Activated gamma-delta T cell treated with Interleukin-2 at 50 U/mL for 16 hours (primary cell): ENCODE data around the gene FAAP20.

Source experiments
- DNase-seq: peaks from one replicate; pipeline ENCODE4 v3.0.0-alpha.2; 2020

The FAAP20 gene

DNA sequence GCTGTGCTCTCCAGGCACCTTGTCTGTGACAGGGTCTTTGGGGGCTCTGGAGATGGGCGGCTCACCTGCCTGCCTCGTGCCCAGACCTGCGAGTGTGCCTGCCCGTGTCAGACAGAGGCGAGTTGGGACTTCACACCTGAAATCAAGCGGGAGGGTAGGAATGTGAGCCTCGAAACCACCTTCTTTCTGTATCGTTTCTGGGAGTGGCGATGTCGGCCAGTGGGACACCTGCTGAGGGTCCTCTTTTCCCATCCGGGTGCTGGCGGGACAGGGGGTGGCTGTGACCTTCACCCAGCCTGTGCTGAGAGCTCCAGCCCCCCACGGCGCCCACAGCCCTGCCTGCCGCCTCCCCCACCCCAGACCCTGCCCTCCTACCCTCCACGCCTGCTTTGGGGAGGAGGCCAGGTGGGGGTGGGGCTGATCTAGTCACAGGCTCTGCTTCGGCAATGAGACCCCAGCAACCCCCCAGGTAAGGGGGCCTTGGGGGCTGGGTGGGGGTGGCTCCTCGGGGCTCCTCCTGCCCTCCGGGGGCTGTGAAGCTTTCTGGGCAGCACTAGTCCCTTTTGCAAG lies 15.6 kb upstream of the FAAP20 start:
- no peak for DNase-seq

DNA sequence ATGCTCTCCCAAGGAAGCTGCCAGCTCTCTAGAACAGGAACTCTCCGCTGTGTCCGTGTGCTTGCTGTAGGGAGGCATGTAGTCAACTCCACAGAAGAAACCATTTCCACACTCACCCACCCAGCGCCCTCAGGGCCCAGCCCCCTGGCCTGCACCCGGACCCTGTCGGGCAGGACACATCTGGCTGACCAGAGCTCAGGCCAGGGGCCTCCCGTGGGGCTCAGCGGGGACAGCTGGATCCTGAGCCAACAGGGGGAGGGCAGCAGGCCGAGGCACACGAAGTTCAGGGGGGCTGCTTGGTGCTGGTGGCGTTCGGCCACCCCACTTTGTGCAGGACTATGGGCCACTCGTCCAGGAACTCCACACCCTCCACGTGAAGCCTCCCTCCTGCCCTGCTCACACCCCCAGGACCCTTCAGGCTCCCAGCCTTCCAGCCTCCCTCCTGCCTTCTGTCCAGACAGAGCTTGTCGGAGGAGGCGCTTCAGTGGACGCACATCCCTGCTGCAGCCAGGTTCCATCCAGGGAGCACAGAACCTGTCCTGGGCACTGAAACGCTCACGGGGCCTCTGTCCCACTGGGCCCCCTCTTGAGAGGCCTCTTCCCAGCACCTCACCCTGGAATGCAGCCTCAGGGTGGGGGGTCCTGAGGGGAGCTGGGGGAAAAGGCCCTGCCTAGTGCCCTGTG lies 15.0 kb upstream of the FAAP20 start:
- DNase-seq, result no peak

DNA sequence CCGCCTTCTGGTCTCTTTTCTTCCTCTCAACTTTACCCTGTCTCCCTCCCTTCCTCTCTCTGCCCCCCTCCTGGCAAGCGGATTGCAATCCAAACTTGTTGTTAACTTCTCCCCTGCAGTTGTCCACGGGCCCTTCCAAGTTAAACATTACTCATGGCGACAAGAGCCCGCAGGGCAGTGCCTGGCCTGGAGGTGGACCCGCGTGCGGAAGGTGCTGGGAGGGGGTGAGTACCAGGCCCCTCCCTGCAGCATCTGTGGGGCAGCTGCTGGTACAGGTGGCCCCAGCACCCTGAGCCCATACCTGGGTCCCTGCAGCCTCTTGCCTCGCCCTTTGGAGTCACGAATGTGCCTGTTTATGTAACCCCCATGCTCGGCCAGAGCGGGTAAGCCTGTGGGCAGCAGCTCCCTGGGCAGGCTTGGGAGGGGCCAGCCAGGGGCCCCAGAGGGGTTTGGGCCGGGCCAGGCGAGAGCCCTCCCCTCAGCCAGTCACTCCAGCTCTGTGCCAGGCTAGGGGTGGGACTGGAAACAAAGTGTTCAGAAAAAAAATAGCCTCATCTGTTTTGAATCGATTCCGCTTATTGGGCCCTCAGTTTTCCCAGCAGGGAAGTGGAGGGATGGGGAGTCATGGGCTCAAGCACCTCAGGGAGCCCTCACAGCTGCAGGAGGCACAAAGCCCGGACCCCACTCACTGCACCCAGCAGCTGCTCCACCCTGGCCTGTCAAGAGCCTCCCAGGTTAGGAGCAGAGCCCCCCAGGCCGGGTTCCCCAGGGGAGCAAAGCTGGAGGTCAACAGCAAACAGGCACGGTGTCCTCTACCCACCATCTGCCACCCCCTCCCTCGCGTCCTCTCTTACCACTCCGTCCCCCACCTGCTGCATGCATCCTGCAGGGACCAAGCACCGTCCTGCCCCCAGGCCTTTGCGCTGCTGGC lies 14.0 kb upstream of the FAAP20 start:
- DNase-seq, result no peak

DNA sequence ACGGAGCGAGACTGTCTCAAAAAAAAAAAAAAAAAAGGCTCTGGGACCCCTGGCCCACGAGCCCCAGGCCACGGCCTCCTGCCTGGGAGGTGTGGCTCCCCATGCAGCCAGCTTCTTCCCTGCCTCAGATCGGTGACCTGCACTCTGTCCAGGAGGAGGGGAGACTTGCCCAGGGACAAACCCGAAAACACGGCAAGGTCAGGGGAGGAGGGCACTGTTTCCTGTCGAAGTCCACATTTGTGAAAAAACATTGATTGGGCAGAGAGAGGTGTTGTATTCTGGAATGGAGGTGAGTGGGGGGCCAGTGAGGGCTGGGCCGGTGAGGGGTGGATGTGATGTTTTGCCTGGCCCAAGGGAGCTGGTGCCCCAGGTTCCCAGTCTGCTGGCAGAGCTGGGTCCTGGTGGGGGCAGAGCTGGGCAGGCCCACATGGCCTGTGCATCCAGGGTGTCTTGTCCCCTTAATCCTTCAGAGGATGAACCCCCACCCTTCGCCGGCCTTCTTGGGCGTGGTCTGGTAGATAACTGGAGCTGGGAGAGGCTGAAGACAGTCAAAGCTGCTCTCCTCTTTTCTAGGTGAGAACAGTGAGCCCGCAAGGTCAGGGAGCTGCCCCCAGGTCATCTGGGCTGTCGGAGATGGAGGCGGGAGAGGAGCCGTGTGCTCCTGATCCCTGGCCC lies 12.4 kb upstream of the FAAP20 start:
- DNase-seq, result no peak

DNA sequence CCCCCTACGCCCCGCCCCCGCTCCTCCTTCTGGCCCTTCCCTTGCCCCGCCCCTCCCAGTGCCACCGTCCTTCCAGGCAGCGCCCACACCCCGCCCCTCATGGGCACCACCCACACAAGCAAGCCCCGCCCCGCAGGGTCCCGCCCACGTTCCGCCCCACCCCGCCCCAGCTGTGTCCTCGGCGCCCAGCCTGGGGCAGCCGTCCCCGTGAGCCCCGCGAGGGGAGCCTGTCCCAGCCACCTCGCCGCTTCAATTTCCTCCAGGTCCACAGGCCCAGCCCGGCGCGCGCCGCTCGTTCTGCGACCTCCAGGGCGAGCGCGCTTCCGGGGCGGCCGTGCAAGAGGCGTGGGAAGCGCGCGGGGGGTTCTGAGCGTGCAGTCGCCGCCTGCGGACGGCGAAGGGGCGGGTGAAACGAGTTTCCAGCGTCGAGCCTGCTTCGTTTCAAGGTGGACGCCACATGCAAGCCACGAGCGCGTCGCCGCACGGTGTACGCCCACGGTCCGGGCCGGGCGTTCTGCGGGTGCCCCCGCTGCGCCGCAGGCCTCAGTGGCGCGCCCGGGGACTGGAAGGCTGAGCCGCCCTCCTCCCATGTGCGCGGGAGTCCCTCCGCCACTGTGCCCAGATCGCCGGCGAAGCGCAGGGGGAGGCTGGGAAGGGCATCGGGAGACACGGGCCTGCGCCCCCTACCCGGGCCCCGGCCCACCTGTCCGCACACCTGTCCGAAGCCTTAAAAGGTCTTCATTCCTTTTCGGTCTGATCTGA lies 10.8 kb upstream of the FAAP20 start:
- DNase-seq, result peak; percentile 95

DNA sequence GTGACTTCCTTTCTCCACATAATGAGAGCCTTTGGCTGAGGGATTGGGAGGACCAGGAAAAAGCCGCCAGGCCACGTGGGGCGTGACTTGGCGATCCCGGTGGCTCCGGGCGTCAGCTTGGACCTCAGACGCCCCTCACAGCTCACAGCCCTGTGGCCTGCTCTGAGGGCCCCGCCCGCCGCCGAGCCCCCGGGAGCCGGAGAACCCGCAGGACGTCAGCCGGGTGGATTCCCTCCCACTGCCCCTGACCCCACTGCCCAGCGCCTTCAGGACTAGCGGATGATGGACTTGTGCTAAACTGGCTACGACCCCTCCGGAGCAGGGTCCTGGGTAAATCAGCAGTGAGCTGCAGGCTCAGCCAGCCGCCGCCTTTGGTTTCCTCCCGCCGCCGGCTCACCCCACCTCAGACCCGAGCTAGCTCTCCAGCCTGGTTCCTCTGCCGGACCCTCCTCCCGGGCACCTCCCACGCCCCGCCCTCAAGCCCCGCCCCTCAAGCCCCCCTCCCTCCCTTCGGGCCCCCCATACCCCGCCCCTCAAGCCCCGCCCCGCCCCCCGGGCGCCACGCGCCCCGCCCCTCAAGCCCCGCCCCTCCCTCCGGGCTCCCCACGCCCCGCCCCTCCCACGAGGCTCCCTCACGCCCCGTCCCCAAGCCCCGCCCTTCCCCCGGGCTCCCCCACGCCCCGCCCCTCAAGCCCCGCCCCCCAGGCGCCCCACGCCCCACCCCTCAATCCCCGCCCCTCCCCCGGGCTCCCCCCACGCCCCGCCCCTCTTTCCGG lies 10.0 kb upstream of the FAAP20 start:
- DNase-seq, result no peak

DNA sequence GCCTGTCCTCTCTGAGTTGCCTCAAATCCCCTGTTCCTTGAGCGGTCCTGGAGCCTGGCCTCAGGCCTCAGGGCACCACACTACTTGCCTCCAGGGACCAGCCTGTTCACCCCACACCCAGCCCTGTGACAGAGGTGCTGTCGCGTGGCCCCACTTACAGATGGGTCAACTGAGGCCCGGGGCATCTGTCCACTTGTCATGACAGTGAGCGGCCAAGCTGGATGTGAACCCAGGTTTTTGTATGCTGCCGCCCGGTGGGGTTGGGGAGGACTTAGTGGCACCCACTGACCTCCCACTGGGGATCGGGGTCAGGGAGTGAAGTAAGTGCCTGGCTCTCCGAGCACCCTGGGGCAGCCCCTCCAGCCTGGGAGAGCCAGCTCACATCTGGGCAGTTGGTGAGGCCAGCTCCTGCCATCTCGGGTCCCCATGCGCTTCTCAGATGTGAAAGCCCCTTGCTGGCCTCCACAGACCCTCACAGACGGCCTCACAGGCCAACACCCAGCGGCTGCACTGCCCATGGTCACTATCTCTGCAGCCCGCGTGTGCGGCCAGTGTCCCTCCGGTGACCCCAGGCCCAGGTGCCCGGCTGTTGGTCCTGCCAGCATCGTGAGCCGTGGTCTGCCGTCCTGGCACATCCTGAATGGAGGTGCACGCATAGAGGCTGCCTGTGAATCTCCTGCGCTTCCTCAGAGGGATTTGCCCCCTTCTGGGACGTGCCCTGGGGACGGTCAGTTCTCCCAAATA lies 9.3 kb upstream of the FAAP20 start:
- DNase-seq, result no peak

DNA sequence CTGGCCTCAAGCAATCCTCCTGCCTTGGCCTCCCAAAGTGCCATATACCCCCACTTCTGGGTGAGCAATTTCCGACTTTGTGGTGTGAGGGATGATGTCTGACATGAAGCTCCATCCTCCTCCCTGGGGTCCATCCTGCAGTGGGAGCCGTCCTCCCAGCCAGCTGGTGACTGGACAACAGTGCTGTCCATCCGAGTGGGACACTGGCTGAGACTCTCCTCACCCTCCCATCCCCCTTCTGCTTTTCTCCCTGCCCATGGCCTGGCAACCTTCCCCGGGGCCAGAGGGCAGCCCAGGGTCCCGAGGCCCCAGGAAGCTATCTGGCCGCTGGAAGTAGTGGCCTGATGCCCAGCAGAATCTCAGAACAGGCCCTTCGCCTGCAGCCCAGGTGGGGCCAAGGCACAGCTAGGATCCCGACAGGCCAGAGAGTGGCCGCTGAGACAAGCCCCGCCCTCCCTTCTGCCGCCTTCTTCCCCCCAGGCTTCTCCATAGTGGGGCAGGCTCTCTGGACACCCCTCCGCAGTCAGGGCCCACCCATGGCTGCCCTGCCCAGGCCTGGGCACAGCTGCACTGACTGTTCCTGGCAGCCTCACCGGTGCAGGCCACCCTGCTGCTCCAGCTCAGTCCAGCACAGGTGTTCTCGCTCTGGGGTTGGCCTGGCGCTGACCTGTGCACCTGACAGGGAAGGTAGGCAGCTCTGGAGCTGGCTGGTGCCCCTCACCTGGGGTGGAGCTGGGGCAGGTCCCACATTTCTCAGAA lies 8.4 kb upstream of the FAAP20 start:
- DNase-seq, result no peak

DNA sequence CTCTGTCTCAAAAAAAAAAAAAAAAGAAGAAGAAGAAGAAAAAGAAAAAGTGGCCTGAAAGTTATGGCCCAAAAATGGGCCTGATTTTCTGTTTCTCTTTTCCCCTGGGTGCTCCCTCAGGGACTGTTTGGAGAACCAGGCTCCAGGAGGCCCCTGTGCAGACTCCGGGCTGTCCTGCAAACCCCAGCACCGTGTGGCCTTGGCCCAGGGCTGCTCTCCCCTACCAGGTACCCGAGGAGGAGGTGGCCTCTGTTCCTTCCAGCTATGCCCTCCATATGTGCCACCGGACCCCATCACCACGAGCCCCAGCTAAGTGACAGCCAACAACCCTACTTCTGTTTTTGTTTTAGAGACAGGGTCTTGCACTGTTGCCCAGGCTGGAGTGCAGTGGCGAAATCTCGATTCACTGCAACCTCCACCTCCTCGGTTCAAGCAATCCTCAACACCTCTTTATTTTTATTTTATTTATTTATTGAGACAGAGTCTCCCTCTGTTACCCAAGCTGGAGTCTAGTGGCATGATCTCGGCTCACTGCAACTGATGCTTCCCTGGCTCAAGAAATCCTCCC lies 7.5 kb upstream of the FAAP20 start:
- no peak for DNase-seq

DNA sequence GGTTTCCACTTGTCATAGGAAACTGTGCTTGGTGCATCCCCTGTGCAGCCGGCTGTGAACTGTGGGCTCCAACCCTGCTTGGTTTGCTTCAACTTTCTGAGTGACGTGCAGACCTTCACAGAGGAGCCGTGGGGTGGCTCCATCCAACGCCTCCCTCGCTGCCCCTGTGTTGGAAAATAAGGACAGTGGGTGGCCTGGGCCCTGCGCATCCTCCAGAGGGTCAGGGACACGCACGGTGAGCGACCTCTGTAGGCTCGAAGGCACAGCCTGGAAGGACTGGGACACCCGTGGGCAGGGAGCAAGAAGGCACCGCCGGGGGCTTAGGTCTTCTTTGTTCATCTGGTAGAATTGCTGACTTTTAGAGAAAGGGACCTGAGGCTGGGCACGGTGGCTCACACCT lies 6.5 kb upstream of the FAAP20 start:
- no peak for DNase-seq

DNA sequence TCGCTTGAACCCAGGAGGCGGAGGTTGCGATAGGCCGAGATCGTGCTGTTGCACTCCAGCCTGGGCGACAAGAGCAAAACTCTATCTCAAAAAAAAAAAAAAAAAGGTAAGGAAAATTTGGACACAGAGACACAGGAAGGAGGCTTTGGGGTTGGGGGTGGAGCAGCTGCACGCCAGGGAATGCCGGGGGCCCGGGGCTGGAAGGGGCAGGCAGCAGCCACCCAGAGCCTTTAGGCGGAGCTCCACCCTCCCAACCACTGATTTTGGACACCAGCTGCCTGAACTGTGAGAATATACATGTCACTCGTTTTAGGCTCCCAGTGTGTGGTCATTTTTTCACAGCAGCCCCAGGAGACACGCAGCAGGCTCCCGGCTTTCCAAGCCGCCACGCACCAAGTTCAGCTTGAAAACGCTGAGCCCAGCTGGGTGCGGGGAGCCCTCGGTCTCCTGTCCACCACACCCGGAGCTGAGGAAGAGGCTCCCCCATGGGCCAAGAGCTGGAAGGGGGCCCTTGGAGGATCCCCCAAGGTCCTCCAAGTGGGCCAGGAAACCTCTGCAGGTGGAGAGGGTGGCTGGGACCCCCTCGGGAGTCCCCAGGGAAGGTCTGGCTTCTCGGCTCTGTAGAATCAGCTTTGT lies 5.9 kb upstream of the FAAP20 start:
- DNase-seq, result no peak

DNA sequence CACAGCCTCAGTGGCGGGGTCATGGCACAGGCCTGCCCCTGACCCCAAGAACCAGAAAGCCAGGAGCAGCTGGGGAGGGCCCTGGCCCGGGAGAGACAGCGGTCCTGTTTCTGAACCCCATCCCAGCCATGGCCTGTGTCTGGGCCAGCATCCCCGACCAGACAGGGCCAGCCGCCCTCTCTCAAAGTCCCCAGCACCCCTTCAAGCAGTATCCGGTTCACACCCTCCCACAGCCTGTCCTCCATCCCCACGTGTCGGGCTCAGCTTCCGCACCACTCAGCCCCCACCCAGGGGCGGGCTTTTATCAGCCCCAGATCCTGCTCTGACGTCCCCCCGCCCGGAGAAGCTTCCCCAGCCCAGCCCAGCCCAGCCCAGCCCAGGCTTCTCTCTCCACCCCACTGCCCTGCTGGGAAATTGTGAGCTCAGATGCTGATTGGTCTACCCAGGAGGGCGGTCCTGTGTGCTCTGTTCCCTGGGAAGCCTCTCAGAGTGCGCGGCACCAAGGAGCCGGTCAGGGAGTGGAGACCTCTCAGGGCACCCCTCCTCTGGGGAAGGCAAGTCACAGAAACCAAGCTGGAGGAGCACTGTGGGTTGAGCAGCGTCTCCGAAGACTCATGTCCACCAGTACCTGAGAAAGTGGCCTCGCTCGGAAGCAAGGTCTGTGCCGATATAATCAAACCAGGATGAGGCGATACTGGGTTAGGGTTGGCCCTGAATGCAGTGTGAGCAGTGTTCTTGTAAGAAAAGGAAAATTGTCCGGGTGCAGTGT lies 4.7 kb upstream of the FAAP20 start:
- peak; percentile 81 for DNase-seq

DNA sequence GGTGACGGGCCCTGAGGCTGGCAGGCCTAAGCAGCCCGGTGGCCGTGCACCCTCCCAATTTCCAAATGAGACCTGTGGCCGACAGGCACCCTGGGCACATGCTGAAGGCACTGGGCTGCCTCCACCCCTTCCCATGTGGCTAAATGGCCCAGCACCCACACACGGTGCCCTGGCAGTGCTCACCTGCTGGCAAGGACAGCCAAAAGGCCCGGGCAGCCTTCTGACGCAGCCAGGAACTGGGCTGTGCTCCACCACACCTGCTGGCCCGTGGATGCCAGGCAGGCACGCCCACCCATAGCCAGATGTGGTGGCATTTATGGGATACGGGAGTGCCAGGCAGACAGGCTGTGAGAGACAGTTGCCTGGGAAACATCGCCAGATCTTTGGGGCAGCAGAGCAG lies 4.0 kb upstream of the FAAP20 start:
- no peak for DNase-seq

DNA sequence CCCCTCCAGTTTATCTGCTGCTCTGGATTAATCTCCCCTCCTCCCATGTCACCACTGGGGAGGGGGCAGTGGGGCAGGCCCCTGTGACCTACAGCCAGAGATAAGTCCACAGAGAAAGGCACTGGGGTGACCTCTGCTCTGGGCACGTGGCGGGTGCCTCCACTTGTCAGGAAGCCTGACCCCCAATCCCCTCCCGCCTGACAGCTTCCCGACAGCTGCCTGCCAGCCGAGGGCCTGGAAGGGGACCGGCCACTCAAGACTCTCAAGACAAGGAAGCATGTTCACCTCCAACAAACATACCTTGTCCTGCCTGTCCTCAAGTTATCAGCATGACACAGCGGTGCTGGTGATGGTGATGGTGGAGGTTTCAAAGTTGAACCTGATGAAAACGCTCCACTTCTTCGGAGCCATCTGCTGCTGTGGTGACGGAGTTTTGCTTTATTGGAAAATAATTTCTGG lies 3.2 kb upstream of the FAAP20 start:
- no peak for DNase-seq

DNA sequence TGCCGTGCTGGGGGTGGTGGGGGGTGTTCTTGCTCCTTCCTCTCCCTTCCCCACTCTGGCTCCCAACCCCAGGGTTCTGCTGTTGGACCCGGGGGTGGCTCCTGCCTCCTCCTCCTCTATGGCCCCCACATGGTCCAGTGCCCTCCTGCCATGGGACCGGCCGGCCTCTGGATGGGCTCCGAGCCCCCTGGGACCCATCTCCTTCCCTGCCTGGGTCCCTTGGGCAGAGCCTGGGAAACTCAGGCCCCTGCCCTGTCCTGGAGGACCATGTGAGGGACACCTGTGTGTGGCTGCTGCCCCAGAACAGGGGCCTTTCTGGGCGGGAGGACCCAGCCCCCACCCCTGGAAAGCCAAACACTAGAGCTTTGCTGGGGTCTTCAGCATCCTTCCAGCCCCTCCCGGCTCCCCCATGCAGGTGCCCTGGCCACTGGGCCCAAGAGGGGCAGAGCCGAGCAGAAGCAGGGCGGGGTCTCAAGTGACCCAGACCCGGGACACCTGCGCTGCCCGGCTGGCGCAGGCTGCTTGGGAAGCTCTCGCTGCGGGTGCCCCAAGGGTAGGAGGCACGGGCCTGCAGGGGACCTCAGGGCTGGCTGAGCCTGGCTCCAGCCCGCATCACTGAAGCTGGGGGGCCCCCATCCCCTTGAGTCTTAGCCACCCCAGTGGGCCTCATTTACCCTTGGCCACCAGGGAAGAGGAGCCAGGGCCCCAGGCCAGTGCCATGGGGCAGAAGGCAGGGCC lies 2.5 kb upstream of the FAAP20 start:
- DNase-seq, result no peak

DNA sequence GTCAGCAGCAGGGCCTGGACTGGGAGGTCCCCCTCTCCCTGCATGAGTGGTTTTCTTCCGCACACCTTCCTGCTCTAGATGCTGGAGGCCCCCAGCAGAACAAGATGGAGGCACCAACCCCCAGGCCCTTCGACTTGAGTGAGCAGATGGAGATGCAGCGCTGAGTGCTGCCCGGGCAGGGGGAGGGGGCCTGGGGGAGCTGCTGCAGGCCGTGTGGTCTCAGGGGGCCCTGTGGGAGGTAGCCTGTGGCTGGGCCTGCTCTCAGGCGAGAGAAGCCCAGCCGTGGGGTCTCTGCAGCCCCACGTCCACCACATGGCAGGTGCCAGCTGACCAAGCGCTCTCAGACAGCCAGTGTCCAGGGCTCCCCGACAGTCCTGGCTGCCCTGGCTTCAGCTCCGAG lies 1.2 kb upstream of the FAAP20 start:
- no peak for DNase-seq

DNA sequence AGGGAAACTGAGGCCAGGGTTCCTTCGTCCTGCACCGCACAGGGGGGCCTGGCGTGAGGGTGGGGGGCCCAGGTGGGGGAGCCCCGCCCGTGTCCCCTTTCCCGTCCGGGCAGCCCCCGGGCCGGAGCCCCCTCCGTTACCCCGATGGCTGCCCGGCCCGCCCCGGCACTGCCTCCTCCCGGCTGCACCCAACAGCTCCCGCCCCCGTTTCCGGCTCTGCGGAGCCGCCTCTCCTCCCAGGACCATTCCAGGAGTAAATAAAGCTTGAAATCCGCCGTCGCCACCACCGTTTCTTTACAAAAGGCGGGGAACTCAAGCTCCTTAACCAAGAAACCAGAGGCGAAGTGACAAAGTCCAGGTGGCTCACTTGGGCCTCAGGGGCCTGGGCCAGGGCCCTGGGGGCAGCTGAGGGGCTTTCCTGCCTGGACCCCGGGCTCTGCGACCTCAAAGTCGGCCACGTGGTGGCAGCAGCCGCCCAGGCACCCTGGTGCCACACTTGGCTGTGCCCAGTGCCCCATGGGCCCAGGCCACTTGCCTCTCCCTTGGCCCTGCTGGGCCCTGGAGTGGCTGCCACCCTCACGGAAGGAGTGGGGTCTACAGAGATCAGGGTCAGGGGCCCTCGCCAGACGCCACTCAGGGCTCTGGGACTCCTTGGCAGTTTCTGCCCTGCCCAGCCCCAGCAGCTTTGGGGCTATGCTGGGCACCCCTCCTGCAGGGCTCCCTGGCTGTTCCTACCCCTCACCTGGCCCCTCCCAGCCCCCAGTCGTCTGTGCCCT lies 514 bp upstream of the FAAP20 start:
- DNase-seq, result peak; percentile 85
